ENCODE data around the gene ABHD15.

ABHD15 gene

GRCh38 chr17:29566473-29567303, at the start of gene ABHD15:
ABHD15 (minus strand) TSS chr17:29567037; CDS start chr17:29566966, 71 bp downstream.
- DNase-seq (ENCODE audit: low spot score), result peak; percentile 91

- DNase-seq (ENCODE audit: low spot score), result peak; percentile 94
These were observed 48.9 kb upstream of the ABHD15 start for GRCh38 chr17:29615492-29616299.

- DNase-seq (ENCODE audit: low spot score), result no peak
These were observed 48.2 kb upstream of the ABHD15 start for GRCh38 chr17:29615048-29615385.

GRCh38 chr17:29614349-29615047, 47.7 kb upstream of the ABHD15 start:
- DNase-seq (ENCODE audit: low spot score), result no peak

- no peak for DNase-seq (ENCODE audit: low spot score)
These were observed 47.0 kb upstream of the ABHD15 start for GRCh38 chr17:29613856-29614255.

- DNase-seq (ENCODE audit: low spot score), result no peak
These were observed 46.6 kb upstream of the ABHD15 start for GRCh38 chr17:29613352-29613837.

GRCh38 chr17:29612404-29613280, 45.8 kb upstream of the ABHD15 start:
- no peak for DNase-seq (ENCODE audit: low spot score)

- DNase-seq (ENCODE audit: low spot score), result no peak
These were observed 45.2 kb upstream of the ABHD15 start for GRCh38 chr17:29612094-29612403.

GRCh38 chr17:29611351-29612093, 44.7 kb upstream of the ABHD15 start:
- no peak for DNase-seq (ENCODE audit: low spot score)

GRCh38 chr17:29610395-29610794, 43.6 kb upstream of the ABHD15 start:
- no peak for DNase-seq (ENCODE audit: low spot score)

- DNase-seq (ENCODE audit: low spot score), result no peak
These were observed 42.1 kb upstream of the ABHD15 start for GRCh38 chr17:29608986-29609385.

- DNase-seq (ENCODE audit: low spot score), result no peak
These were observed 40.8 kb upstream of the ABHD15 start for GRCh38 chr17:29607557-29608195.

- no peak for DNase-seq (ENCODE audit: low spot score)
These were observed 36.4 kb upstream of the ABHD15 start for GRCh38 chr17:29603109-29603674.

- peak; percentile 75 for DNase-seq (ENCODE audit: low spot score)
These were observed 30.7 kb upstream of the ABHD15 start for GRCh38 chr17:29597361-29598172.

- DNase-seq (ENCODE audit: low spot score), result no peak
These were observed 30.0 kb upstream of the ABHD15 start for GRCh38 chr17:29596811-29597210.

GRCh38 chr17:29595943-29596774, 29.3 kb upstream of the ABHD15 start:
- no peak for DNase-seq (ENCODE audit: low spot score)

- no peak for DNase-seq (ENCODE audit: low spot score)
These were observed 28.5 kb upstream of the ABHD15 start for GRCh38 chr17:29595107-29595942.
